ENCODE results near the gene PKM. TPM values are rescaled to one million over a fixed set of nuclear protein-coding genes. Genes with fewer than 3 reads are reported as not detected.

Gene PKM
- total and polyA plus RNA-seq, 9 of the 15 experiments (the other 6 are each of a cell fraction or from before 2014, with no cell fraction given) = 140 to 825 (median 383) TPM

DNA sequence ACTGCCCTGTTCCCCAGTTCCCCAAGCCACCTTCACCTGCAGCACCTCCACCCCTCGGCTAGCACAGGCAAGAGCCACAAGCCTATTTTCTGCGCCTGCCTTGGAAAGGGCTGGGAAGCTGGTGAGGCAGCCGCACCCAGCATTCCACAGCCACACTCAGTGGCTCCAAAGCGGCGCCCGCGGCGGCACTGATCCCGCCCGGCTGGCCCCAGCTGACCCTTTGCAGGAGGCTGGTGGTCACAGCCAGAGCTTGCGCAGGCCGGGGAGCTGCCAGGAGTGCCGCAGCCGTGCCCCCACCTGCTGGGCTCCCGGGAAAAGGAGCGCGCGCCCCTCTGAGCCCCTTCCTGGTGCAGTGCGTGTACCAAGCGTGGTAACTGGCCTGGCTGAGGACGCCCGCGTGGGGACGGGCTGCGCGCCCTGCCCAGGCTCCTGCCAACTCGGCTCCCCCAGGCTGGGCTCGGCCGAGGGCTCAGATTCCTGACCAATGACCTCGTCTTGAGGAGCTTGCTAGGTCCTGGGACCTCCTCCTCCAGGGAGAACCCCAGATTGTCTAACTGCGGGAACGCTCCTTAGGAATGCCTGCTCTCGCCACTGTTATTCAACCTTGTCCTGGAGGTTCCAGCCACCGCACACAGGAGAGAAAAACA is 46.7 kb downstream of the PKM start:
- DNase-seq (ENCODE audit: extremely low read depth in 1 of 4, low spot score in 3 of 4) (no peak), FAIRE-seq (no peak)

More for the DNA sequence above, 46.7 kb downstream of the PKM start:
- Histone ChIP-seq H2AFZ (ENCODE audit: low read depth, low read length) (no peak overlapping the region), H3K9ac (ENCODE audit: insufficient read depth in 1 of 2, low read depth in 2 of 2, low read length in 2 of 2) (no peak overlapping the region), H3K27me3 (ENCODE audit: control insufficient read depth in 2 of 2, insufficient read depth in 2 of 2, low read length in 2 of 2) (peaks cover 31 to 35% of the 10 kb centered on the region in 2 experiments), H4K20me1 (replicated peaks; ENCODE audit: control insufficient read depth, insufficient read depth, low read length) (0 out of 2 replicates have a peak, but pooled peaks cover 4% of the 10 kb centered on the region), H3K4me1 (replicated peaks in 1 of 2; ENCODE audit: control insufficient read depth in 2 of 2, insufficient read depth in 2 of 2, low read length in 2 of 2) (peaks cover 0 to 7% of the 10 kb centered on the region in 2 experiments; a peak in 1 of 5 replicates), H3K27ac (ENCODE audit: extremely low read depth, low read depth, low read length) (no peak overlapping the region), H3K9me3 (replicated peaks; ENCODE audit: control insufficient read depth, insufficient read depth, low read depth, low read length) (no peaks in the 10 kb centered on the region), H3K79me2 (ENCODE audit: control insufficient read depth, insufficient read depth, low read length) (no peaks in the 10 kb centered on the region), H3K4me3 (no peak overlapping the region), H3K9me1 (ENCODE audit: control insufficient read depth, insufficient read depth, low read length) (no peaks in the 10 kb centered on the region), H3K4me2 (ENCODE audit: insufficient read depth, low read length) (no peak overlapping the region), H3K36me3 (ENCODE audit: control insufficient read depth, insufficient read depth, low read length) (no peaks in the 10 kb centered on the region)
- intact Hi-C loops (cut with micrococcal nuclease) = no loop called here
- TF ChIP-seq MIER1 (IDR thresholded peaks at IDR 0.05; ENCODE audit: low read depth) (no peak), NFE2 (IDR thresholded peaks at IDR 0.05; ENCODE audit: low read depth) (no peak), PRMT5 (CRISPR knock-in tag; IDR thresholded peaks at IDR 0.05) (no peak), JUND (IDR thresholded peaks at IDR 0.05; ENCODE audit: borderline replicate concordance, low read depth, low read length) (no peak), JUND (tag; IDR thresholded peaks at IDR 0.05; ENCODE audit: borderline replicate concordance, low read depth, low read length) (no peak), EP300 (IDR thresholded peaks at IDR 0.05; ENCODE audit: low read length) (no peak), ASH1L (IDR thresholded peaks at IDR 0.05; ENCODE audit: borderline replicate concordance, low read depth, partially characterized antibody) (no peak), MEF2A (IDR thresholded peaks at IDR 0.05; ENCODE audit: control insufficient read depth, low read depth, low read length) (no peak), HDAC2 (IDR thresholded peaks at IDR 0.05) (no peak), YY1 (IDR thresholded peaks at IDR 0.05; ENCODE audit: borderline replicate concordance in 1 of 3, control insufficient read depth in 1 of 3, extremely low read depth in 1 of 3, insufficient read depth in 3 of 3, insufficient read length in 1 of 3, insufficient replicate concordance in 2 of 3, low read depth in 1 of 3, low read length in 2 of 3) (no peak), TCF7 (IDR thresholded peaks at IDR 0.05; ENCODE audit: borderline replicate concordance) (no peak), CEBPB (tag; IDR thresholded peaks at IDR 0.05) (no peak), PPARD (CRISPR knock-in tag; IDR thresholded peaks at IDR 0.05) (no peak)
- TF ChIP-seq, protein P1, sequence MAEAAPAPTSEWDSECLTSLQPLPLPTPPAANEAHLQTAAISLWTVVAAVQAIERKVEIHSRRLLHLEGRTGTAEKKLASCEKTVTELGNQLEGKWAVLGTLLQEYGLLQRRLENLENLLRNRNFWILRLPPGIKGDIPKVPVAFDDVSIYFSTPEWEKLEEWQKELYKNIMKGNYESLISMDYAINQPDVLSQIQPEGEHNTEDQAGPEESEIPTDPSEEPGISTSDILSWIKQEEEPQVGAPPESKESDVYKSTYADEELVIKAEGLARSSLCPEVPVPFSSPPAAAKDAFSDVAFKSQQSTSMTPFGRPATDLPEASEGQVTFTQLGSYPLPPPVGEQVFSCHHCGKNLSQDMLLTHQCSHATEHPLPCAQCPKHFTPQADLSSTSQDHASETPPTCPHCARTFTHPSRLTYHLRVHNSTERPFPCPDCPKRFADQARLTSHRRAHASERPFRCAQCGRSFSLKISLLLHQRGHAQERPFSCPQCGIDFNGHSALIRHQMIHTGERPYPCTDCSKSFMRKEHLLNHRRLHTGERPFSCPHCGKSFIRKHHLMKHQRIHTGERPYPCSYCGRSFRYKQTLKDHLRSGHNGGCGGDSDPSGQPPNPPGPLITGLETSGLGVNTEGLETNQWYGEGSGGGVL (CRISPR knock-in tag; IDR thresholded peaks at IDR 0.05) = no peak
- TF ChIP-seq, protein P2, sequence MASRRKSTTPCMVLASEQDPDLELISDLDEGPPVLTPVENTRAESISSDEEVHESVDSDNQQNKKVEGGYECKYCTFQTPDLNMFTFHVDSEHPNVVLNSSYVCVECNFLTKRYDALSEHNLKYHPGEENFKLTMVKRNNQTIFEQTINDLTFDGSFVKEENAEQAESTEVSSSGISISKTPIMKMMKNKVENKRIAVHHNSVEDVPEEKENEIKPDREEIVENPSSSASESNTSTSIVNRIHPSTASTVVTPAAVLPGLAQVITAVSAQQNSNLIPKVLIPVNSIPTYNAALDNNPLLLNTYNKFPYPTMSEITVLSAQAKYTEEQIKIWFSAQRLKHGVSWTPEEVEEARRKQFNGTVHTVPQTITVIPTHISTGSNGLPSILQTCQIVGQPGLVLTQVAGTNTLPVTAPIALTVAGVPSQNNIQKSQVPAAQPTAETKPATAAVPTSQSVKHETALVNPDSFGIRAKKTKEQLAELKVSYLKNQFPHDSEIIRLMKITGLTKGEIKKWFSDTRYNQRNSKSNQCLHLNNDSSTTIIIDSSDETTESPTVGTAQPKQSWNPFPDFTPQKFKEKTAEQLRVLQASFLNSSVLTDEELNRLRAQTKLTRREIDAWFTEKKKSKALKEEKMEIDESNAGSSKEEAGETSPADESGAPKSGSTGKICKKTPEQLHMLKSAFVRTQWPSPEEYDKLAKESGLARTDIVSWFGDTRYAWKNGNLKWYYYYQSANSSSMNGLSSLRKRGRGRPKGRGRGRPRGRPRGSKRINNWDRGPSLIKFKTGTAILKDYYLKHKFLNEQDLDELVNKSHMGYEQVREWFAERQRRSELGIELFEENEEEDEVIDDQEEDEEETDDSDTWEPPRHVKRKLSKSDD (conservative IDR thresholded peaks at IDR 0.05; ENCODE audit: low read length) = no peak
- TF ChIP-seq, protein P3, sequence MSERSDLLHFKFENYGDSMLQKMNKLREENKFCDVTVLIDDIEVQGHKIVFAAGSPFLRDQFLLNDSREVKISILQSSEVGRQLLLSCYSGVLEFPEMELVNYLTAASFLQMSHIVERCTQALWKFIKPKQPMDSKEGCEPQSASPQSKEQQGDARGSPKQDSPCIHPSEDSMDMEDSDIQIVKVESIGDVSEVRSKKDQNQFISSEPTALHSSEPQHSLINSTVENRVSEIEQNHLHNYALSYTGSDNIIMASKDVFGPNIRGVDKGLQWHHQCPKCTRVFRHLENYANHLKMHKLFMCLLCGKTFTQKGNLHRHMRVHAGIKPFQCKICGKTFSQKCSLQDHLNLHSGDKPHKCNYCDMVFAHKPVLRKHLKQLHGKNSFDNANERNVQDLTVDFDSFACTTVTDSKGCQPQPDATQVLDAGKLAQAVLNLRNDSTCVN (CRISPR knock-in tag; IDR thresholded peaks at IDR 0.05) = no peak
- WGBS (ENCODE audit: insufficient coverage, low coverage, missing lambda C conversion rate) = 10% methylated on average over 27 of the region's 34 CpGs
- CTCF ChIA-PET (ENCODE audit: low intra/inter-chr PET ratio) = no interaction called here
- ATAC-seq = peak; percentile 22; the same call in 1 of the 3 replicates
- in situ Hi-C loops (cut with MboI) = no loop called here
- no TSS peak for BruUV-seq (replicated peaks)
- POLR2A ChIA-PET = interaction anchor here (0.6 kb wide), 2 partner anchors 38 to 179 kb away, joined by 3 read pairs; no protein-coding TSS in a partner anchor
